Endothelial cell (in vitro differentiated cells): Measurements from ENCODE around the gene CFAP73. TPM values are rescaled to one million over a fixed set of nuclear protein-coding genes. Genes with fewer than 3 reads are reported as not detected.

ENCODE experiments used
- DNase-seq: peaks from one replicate; pipeline ENCODE4 v3.0.0; 2021; ENCODE audit warnings: low spot score
- H3K27ac Mint-ChIP-seq: one replicate; pipeline ENCODE4 v1.8.0; 2021; ENCODE audit warnings: mixed read lengths, inconsistent platforms; ENCODE audit not compliant: unreplicated experiment
- H3K27me3 Mint-ChIP-seq: one replicate; pipeline ENCODE4 v1.8.0; 2021; ENCODE audit warnings: mild to moderate bottlenecking, moderate library complexity, mixed read lengths, inconsistent platforms; ENCODE audit not compliant: unreplicated experiment
- H3K36me3 Mint-ChIP-seq: one replicate; pipeline ENCODE4 v1.8.0; 2021; ENCODE audit warnings: mild to moderate bottlenecking, low read depth, mixed read lengths, inconsistent platforms; ENCODE audit not compliant: unreplicated experiment
- H3K4me1 Mint-ChIP-seq: one replicate; pipeline ENCODE4 v1.8.0; 2021; ENCODE audit warnings: mild to moderate bottlenecking, mixed read lengths, inconsistent platforms; ENCODE audit not compliant: unreplicated experiment
- H3K4me3 Mint-ChIP-seq: one replicate; pipeline ENCODE4 v1.8.0; 2021; ENCODE audit warnings: mild to moderate bottlenecking, mixed read lengths, inconsistent platforms; ENCODE audit not compliant: unreplicated experiment
- H3K9me3 Mint-ChIP-seq: one replicate; pipeline ENCODE4 v1.8.0; 2021; ENCODE audit warnings: mixed read lengths, inconsistent platforms; ENCODE audit not compliant: unreplicated experiment
- total RNA-seq: library from RNA; stranded (reverse); fragmentation: NEBNext Ultra II Directional; extraction: Animal tissue kit (Norgen Biotek cat#: 25700); gene quantifications from one replicate; pipeline ENCODE4 v1.2.1, GENCODE V29; 2021; ENCODE audit not compliant: unreplicated experiment
- TF ChIP-seq, protein P1 (sequence below): fragments of 200-600 bp; sonication (generic); IDR thresholded peaks from one replicate; pipeline ENCODE4 v1.5.0; 2021; ENCODE audit warnings: antibody characterized with exemption; ENCODE audit not compliant: unreplicated experiment

The CFAP73 gene
- total RNA-seq, 1 donor from 2014 or later = not detected

DNA sequence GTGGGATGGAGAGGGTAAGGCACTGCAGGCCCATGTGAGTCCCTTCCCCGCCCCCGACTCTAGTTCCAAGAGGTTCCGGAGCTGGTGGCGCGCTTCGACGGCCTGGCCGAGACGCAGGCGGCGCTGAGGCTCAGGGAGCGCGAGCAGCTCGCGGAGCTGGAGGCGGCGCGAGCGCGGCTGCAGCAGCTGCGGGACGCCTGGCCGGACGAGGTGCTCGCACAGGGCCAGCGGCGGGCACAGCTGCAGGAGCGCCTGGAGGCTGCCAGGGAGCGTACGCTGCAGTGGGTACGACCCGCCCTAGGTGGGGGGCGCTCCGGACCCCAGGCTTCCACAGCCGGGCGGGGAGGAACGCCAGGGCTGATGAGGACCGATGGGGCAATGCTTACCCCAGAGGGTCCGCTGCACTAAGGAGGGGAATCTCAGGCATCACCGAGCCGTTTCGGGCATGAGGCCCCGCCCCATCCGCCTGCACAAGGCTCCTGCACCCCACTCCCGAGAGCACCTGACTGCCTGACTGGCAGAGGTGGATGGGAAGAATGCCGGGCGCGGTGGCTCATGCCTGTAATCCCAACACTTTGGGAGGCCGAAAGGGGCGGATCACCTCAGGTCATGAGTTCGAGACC, 4.9 kb downstream of the CFAP73 start:
- DNase-seq = peak; percentile 53
- TF ChIP-seq, protein P1, sequence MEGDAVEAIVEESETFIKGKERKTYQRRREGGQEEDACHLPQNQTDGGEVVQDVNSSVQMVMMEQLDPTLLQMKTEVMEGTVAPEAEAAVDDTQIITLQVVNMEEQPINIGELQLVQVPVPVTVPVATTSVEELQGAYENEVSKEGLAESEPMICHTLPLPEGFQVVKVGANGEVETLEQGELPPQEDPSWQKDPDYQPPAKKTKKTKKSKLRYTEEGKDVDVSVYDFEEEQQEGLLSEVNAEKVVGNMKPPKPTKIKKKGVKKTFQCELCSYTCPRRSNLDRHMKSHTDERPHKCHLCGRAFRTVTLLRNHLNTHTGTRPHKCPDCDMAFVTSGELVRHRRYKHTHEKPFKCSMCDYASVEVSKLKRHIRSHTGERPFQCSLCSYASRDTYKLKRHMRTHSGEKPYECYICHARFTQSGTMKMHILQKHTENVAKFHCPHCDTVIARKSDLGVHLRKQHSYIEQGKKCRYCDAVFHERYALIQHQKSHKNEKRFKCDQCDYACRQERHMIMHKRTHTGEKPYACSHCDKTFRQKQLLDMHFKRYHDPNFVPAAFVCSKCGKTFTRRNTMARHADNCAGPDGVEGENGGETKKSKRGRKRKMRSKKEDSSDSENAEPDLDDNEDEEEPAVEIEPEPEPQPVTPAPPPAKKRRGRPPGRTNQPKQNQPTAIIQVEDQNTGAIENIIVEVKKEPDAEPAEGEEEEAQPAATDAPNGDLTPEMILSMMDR = no peak
- H3K27me3 Mint-ChIP-seq = peaks cover 15% of the 10 kb centered on the region
- H3K4me1 Mint-ChIP-seq = peaks cover 6% of the 10 kb centered on the region
- H3K27ac Mint-ChIP-seq = no peak overlapping the region
- H3K36me3 Mint-ChIP-seq = peaks cover 22% of the 10 kb centered on the region
- H3K9me3 Mint-ChIP-seq = no peaks in the 10 kb centered on the region
- no peak overlapping the region for H3K4me3 Mint-ChIP-seq

DNA sequence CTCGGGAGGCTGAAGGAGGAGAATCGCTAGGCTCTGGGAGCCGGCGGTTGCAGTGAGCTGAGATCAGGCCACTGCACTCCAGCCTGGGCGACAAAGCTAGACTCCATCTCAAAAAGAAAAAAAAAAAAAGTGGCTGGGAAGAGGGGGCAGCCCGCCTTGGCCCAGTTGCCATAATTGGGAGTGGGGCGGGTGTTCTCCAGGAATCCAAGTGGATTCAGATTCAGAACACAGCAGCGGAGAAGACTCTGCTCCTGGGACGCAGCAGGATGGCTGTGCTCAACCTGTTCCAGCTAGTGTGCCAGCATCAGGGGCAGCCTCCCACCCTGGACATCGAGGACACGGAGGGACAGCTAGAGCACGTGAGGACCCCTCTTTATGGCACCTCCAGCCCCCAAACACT, 5.5 kb downstream of the CFAP73 start:
- H3K36me3 Mint-ChIP-seq = peaks cover 24% of the 10 kb centered on the region
- no peak overlapping the region for H3K27ac Mint-ChIP-seq
- no peak overlapping the region for H3K4me3 Mint-ChIP-seq
- DNase-seq = no peak
- H3K9me3 Mint-ChIP-seq = no peaks in the 10 kb centered on the region
- peaks cover 6% of the 10 kb centered on the region for H3K4me1 Mint-ChIP-seq
- H3K27me3 Mint-ChIP-seq = peaks cover 15% of the 10 kb centered on the region
- TF ChIP-seq, protein P1 = no peak

DNA sequence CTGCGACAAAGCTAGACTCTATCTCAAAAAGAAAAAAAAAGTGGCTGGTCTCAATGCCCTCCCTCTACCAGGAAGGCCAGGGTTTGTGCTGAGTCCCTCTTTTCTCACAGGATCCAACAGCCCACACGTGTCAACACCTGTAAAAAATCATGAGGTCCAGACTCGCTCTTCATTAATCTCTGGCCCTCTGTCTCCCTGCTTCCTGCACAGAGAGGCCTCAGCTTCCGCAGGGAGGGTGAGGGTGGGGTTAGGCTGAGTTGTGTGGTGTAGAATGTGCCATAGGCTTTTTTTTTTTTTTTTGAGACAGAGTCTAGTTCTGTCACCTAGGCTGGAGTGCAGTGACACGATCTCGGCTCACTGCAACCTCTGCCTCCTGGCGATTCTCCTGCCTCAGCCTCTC, 6.1 kb downstream of the CFAP73 start:
- no peak for DNase-seq
- H3K4me3 Mint-ChIP-seq = no peak overlapping the region
- peaks cover 11% of the 10 kb centered on the region for H3K27me3 Mint-ChIP-seq
- H3K4me1 Mint-ChIP-seq = peaks cover 6% of the 10 kb centered on the region
- no peak overlapping the region for H3K27ac Mint-ChIP-seq
- TF ChIP-seq, protein P1 = no peak
- H3K9me3 Mint-ChIP-seq = no peaks in the 10 kb centered on the region
- H3K36me3 Mint-ChIP-seq = peaks cover 24% of the 10 kb centered on the region

DNA sequence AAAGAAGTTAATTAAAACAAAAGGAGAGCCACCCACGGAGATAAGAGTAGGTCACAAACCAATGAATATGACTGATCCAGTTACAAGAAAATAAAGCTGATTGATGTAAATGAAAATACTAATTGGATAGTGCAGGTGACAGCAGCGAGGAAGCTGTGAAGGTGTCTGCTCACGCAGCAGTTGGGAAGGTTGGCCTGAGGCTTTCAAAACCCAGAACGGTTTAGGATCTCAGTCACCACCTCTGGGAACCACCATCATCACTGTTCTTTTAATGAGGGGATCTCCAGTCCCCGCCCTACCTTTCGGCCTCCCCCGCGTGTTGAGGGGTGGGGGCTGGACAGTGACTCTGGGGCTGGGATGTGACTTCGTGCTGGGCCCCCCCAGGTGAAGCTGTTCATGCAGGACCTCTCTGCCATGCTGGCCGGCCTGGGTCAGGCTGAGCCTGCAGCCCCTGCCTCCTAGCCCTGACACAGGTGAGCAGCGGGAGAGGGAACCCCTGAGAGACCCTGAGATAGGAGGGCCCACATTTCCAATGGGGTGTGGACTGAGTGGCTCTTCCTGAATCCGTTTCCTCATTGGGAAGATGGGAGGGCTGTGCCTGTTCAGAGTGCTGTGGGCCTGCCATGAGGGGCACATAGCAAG, 7.8 kb downstream of the CFAP73 start:
- no peak overlapping the region for H3K4me3 Mint-ChIP-seq
- TF ChIP-seq, protein P1 = no peak
- peaks cover 7% of the 10 kb centered on the region for H3K27me3 Mint-ChIP-seq
- no peak overlapping the region for H3K27ac Mint-ChIP-seq
- peaks cover 20% of the 10 kb centered on the region for H3K36me3 Mint-ChIP-seq
- no peaks in the 10 kb centered on the region for H3K9me3 Mint-ChIP-seq
- H3K4me1 Mint-ChIP-seq = peaks cover 2% of the 10 kb centered on the region
- no peak for DNase-seq
